Prostate gland (tissue), 2 donors: ENCODE results near the gene MLIP. TPM values are rescaled to one million over a fixed set of nuclear protein-coding genes. Genes with fewer than 3 reads are reported as not detected.

ENCODE experiments used
- DNase-seq: peaks from one replicate; pipeline ENCODE4 v3.0.0-alpha.2; 2019; ENCODE audit warnings: low spot score
- H3K27ac ChIP-seq, 2 donors: fragments of 200-600 bp; sonication (generic); 2 replicates each; pipeline ENCODE4 v1.5.1; 2017 to 2019
- H3K27me3 ChIP-seq: fragments of 200-600 bp; sonication (generic); replicated peaks from 2 replicates; pipeline ENCODE4 v1.5.1; 2019; ENCODE audit not compliant: insufficient read depth
- H3K36me3 ChIP-seq, 2 donors: fragments of 200-600 bp; sonication (generic); 1 replicate in 1 of 2; 2 replicates in 1 of 2; pipeline versions ENCODE4 v1.5.1 to v1.8.1; 2017 to 2019
- H3K4me1 ChIP-seq: fragments of 200-600 bp; sonication (generic); replicated peaks from 2 replicates; pipeline ENCODE4 v1.5.1; 2019
- H3K4me3 ChIP-seq, 2 donors: fragments of 200-600 bp; sonication (generic); 2 replicates each; pipeline ENCODE4 v1.5.1; 2017 to 2019
- H3K9me3 ChIP-seq: fragments of 200-600 bp; sonication (generic); 2 replicates; pipeline ENCODE4 v1.5.1; 2017
- POLR2A ChIP-seq: fragments of 450-650 bp; IDR thresholded peaks from one replicate; pipeline ENCODE4 v1.6.1; 2016; ENCODE audit warnings: antibody characterized with exemption, mild to moderate bottlenecking
- POLR2AphosphoS5 ChIP-seq: sonication (generic); formaldehyde crosslinking; IDR thresholded peaks from one replicate; pipeline ENCODE4 v1.6.1; 2017; ENCODE audit warnings: antibody characterized with exemption
- WGBS: methylation state at CpG from one replicate; pipeline ENCODE4 v1.1.5; 2018; 5-methylcytosine and 5-hydroxymethylcytosine counted together
- intact Hi-C: fragments of 100-400 bp; cut with DNase I; formaldehyde crosslinking; loops from one replicate; pipeline ENCODE4 v1.14.2; 2022
- total RNA-seq, 2 donors: library from RNA; depleted of rRNA; stranded (reverse); fragments of >200 nt; gene quantifications; one replicate each; pipeline ENCODE4 v1.1.0, GENCODE V29; 2016
- TF ChIP-seq, protein P1 (sequence below), 4 experiments: fragments of 200-600 bp in 2 of 4; fragments of 450-650 bp in 2 of 4; sonication (generic) in 2 of 4; IDR thresholded peaks; 1 replicate in 3 of 4; 2 replicates in 1 of 4; pipeline ENCODE4 v1.5.1; 2016 to 2019; ENCODE audit warnings: antibody characterized with exemption in 4 of 4, mild to moderate bottlenecking in 2 of 4, moderate library complexity in 2 of 4

MLIP gene
- total RNA-seq, 2 donors from 2014 or later = 0.55 to 1.9 TPM

DNA sequence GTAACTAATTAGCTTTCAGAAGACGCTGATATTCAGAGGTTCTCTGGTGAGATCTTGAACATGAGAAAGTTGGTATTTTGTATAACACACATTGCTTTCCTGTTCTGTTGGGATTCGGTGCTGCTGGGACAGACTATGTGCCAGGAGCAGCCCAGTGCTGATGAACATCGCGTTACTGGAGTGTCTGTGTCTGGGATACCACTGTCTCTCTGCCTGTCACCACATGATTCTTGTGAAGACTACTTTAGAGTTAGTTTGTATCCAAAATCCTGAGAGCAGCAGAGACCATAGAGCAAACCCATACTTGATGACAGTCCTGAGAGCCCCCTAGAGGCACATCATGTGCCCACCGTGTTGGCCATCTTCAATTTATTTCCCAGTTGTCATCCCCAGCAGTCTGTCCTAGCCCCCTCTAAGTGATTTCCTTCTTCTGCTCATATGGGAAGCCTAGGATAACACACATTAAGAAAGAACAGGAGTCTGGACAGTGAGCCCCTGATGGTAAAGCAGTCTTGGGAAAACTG lies 155.2 kb downstream of the MLIP start:
- WGBS = 68% methylated on average over 5 of the region's 5 CpGs
- no peak for TF ChIP-seq POLR2AphosphoS5
- TF ChIP-seq, protein P1, sequence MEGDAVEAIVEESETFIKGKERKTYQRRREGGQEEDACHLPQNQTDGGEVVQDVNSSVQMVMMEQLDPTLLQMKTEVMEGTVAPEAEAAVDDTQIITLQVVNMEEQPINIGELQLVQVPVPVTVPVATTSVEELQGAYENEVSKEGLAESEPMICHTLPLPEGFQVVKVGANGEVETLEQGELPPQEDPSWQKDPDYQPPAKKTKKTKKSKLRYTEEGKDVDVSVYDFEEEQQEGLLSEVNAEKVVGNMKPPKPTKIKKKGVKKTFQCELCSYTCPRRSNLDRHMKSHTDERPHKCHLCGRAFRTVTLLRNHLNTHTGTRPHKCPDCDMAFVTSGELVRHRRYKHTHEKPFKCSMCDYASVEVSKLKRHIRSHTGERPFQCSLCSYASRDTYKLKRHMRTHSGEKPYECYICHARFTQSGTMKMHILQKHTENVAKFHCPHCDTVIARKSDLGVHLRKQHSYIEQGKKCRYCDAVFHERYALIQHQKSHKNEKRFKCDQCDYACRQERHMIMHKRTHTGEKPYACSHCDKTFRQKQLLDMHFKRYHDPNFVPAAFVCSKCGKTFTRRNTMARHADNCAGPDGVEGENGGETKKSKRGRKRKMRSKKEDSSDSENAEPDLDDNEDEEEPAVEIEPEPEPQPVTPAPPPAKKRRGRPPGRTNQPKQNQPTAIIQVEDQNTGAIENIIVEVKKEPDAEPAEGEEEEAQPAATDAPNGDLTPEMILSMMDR (IDR thresholded peaks at IDR 0.05) = no peak
- TF ChIP-seq POLR2A = no peak
- Histone ChIP-seq H3K4me3 (no peak overlapping the region), H3K27ac (no peak overlapping the region), H3K27me3 (no peaks in the 10 kb centered on the region), H3K4me1 (no peaks in the 10 kb centered on the region), H3K9me3 (no peaks in the 10 kb centered on the region), H3K36me3 (no peaks in the 10 kb centered on the region)
- intact Hi-C loops = loop anchor here (5.0 kb wide), 1 partner anchor 279 kb away; no protein-coding TSS in a partner anchor
- DNase-seq = no peak

DNA sequence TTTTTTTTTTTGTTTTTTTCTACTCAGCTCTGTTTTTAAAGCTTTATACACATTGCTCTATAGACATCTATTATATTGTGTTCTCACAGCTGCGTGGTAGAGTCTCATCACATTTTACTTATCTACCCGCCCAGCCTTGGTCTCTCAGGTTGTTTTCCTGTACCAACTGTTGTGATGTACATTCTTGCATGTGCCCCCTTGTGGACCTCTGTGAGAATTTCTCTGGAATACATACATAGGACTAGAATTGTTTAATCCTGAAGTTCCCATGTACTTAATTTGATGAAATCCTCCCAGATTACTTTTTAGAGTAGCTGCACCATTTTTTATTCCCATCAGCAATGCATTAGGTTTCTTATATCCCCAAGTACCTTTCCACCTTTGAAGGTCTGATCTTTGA lies 156.6 kb downstream of the MLIP start:
- no peaks in the 10 kb centered on the region for H3K4me1 ChIP-seq
- DNase-seq = peak; percentile 32
- no peaks in the 10 kb centered on the region for H3K9me3 ChIP-seq
- no peak overlapping the region for H3K27ac ChIP-seq
- intact Hi-C loops = loop anchor here (5.0 kb wide), 1 partner anchor 280 kb away; no protein-coding TSS in a partner anchor
- no peaks in the 10 kb centered on the region for H3K36me3 ChIP-seq
- no peak overlapping the region for H3K4me3 ChIP-seq
- no peaks in the 10 kb centered on the region for H3K27me3 ChIP-seq
- WGBS = 50% methylated on average over 2 of the region's 2 CpGs
- no peak for TF ChIP-seq POLR2A
- TF ChIP-seq, protein P1 (IDR thresholded peaks at IDR 0.05) = peak in 3 of 4 experiments; percentile 30 to 45 (median 36)

DNA sequence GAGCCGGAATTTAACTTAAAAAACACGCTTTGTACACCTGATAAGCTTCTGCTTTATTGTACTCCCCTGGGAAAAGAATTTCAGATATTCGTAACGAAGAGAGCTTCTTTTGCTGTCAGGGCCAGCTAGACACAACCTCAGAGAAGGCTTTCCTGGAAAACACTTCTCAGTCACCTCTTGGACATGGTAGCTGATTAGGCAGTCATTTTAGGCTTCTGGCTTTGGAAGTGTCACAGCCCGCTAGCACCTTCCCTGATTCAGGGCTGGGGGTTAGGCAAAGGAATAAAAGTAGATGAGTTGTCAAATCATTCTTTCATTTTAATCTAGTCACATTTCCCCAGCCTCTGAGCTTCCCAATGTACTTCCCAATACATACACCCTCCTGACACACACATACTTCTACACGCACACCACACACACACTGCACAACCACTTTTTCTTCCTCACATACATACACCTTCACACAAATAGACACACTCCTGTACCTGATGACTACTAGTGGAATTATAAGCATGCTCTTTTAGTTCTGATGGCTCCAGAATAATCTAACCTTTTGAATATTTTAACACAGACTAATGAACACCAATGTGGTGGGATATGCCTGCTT lies 162.1 kb downstream of the MLIP start:
- Histone ChIP-seq H3K27me3 (no peaks in the 10 kb centered on the region), H3K36me3 (no peaks in the 10 kb centered on the region), H3K4me1 (no peaks in the 10 kb centered on the region), H3K27ac (no peak overlapping the region), H3K9me3 (no peaks in the 10 kb centered on the region), H3K4me3 (no peak overlapping the region)
- 90% methylated on average over 6 of the region's 6 CpGs for WGBS
- DNase-seq = no peak
- intact Hi-C loops = no loop called here
- TF ChIP-seq POLR2A (no peak), POLR2AphosphoS5 (no peak)
- TF ChIP-seq, protein P1 (IDR thresholded peaks at IDR 0.05) = no peak

DNA sequence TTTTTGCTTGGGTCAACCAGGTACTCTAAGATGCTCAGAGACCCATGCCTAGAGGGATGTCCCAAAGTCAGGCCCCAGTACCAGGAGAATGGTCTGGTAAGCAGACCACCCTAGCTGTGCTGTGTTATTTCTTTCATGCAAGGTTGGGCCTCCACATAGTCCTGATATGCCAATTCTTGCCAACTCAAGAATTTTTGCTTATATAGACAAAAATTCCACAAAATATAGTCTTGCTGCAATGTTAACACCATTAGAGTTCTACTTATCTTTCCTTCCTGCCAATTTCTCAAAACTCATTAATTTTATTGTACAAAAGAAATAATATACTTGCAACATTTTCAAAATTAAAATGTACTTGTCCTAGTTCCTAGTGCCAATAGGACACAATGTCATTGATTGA lies 163.1 kb downstream of the MLIP start:
- no peak overlapping the region for H3K4me3 ChIP-seq
- no peaks in the 10 kb centered on the region for H3K27me3 ChIP-seq
- no peak overlapping the region for H3K27ac ChIP-seq
- no peak for TF ChIP-seq POLR2A
- TF ChIP-seq, protein P1 (IDR thresholded peaks at IDR 0.05) = no peak
- TF ChIP-seq POLR2AphosphoS5 = no peak
- H3K36me3 ChIP-seq = no peaks in the 10 kb centered on the region
- intact Hi-C loops = no loop called here
- no peak for DNase-seq
- H3K4me1 ChIP-seq = no peaks in the 10 kb centered on the region
- no peaks in the 10 kb centered on the region for H3K9me3 ChIP-seq

DNA sequence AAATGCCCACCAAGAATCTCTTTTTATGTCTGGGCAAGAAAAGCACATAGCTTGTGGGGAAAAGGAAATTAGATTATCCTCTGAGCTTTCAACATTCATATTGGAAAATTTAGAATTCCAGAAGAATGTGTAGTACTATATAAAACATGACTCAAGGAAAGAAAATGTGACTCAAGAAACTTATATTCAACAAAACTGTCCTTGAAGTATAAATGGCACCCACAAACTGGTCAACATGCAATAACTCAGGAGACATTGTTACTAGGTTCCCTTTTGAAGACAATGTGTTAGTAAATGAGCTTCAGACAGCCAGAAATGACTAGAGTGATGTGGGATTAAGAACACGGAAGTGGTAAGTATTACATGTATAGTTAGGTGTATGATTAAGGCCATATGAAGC lies 170.9 kb downstream of the MLIP start:
- TF ChIP-seq POLR2AphosphoS5 (no peak), POLR2A (no peak)
- TF ChIP-seq, protein P1 (IDR thresholded peaks at IDR 0.05) = no peak
- Histone ChIP-seq H3K27ac (no peak overlapping the region), H3K4me1 (no peaks in the 10 kb centered on the region), H3K4me3 (no peak overlapping the region), H3K27me3 (no peaks in the 10 kb centered on the region), H3K36me3 (no peaks in the 10 kb centered on the region), H3K9me3 (no peaks in the 10 kb centered on the region)
- WGBS = 76% methylated on average over 1 of the region's 1 CpG
- no peak for DNase-seq
- intact Hi-C loops = no loop called here
